Measurements from ENCODE around the gene PRDM15. TPM values are rescaled to one million over a fixed set of nuclear protein-coding genes. Genes with fewer than 3 reads are reported as not detected.

The PRDM15 gene
- total RNA-seq, 1 experiment from 2014 or later: 9.9 TPM

GRCh38 chr21:41894511-41894910 is 15.4 kb upstream of the PRDM15 start:
- Histone ChIP-seq H3K9me3 (ENCODE audit: control insufficient read depth, low read depth, low read length) (no peaks in the 10 kb centered on the region), H3K23me2 (ENCODE audit: insufficient read length, low read depth, low read length, poor library complexity, severe bottlenecking) (no peaks in the 10 kb centered on the region), H4K8ac (replicated peaks; ENCODE audit: insufficient read length, low read depth, low read length) (no peak overlapping the region), H3K23ac (ENCODE audit: insufficient read length, low read depth, low read length) (no peak overlapping the region), H4K20me1 (ENCODE audit: control insufficient read depth, insufficient read depth, insufficient read length) (no peaks in the 10 kb centered on the region), H4K91ac (ENCODE audit: insufficient read length, low read depth, low read length) (no peak overlapping the region), H3K56ac (ENCODE audit: insufficient read length, low read depth, low read length) (no peak overlapping the region), H3K18ac (ENCODE audit: insufficient read length, low read depth, low read length) (no peak overlapping the region), H2BK20ac (ENCODE audit: low read depth, low read length, poor library complexity, severe bottlenecking) (no peak overlapping the region), H2BK120ac (ENCODE audit: low read depth, low read length, poor library complexity, severe bottlenecking) (no peak overlapping the region), H3K27ac (ENCODE audit: insufficient read length, low read depth, low read length) (no peak overlapping the region), H2BK15ac (ENCODE audit: low read depth, low read length) (no peak overlapping the region), H3K79me1 (ENCODE audit: insufficient read depth, low read depth, low read length, poor library complexity, severe bottlenecking) (no peaks in the 10 kb centered on the region), H3K14ac (ENCODE audit: insufficient read depth, low read length) (no peak overlapping the region), H2AFZ (ENCODE audit: low read length) (no peak overlapping the region), H3T11ph (ENCODE audit: low read length) (no peak overlapping the region), H3K4me1 (ENCODE audit: insufficient read depth, low read length) (peaks cover 6% of the 10 kb centered on the region), H2AK5ac (ENCODE audit: insufficient read length, low read length) (no peak overlapping the region), H3K4ac (ENCODE audit: low read depth, low read length) (no peak overlapping the region), H3K4me2 (ENCODE audit: insufficient read depth, insufficient read length, low read length) (no peak overlapping the region), H3K9ac (ENCODE audit: extremely low read depth, insufficient read length, low read length) (no peak overlapping the region), H4K5ac (ENCODE audit: insufficient read length, low read depth, low read length) (no peak overlapping the region), H2BK5ac (ENCODE audit: insufficient read length, low read length) (no peak overlapping the region), H2BK12ac (ENCODE audit: insufficient read length, low read depth, low read length) (no peak overlapping the region), H3K79me2 (ENCODE audit: insufficient read depth, low read length) (no peaks in the 10 kb centered on the region), H3K27me3 (ENCODE audit: insufficient read depth, low read length) (no peaks in the 10 kb centered on the region)
- Mint-ChIP-seq H3K27ac (peak overlapping the region in 1 of 3 experiments; percentile 82; a peak in 3 of 7 replicates), H3K36me3 (ENCODE audit: insufficient read depth in 1 of 3, low read depth in 3 of 3) (peaks cover 0 to 6% (median 6%) of the 10 kb centered on the region in 3 experiments; a peak in 3 of 7 replicates), H3K4me1 (peaks cover 40% of the 10 kb centered on the region in 2 experiments), H3K4me3 (no peak overlapping the region), H3K9me3 (no peaks in the 10 kb centered on the region), H3K27me3 (ENCODE audit: low read depth) (no peaks in the 10 kb centered on the region)
- no CpG with 5 or more reads among the region's 9 CpGs for WGBS (ENCODE audit: extremely low coverage, insufficient read length, low lambda C conversion rate)
- no peak for DNase-seq
- TF ChIP-seq CTCF (conservative IDR thresholded peaks at IDR 0.05): no peak

Data from H9 (cell line).